Measurements from ENCODE around the gene KAT6B. TPM values are rescaled to one million over a fixed set of nuclear protein-coding genes. Genes with fewer than 3 reads are reported as not detected.

KAT6B gene
- total RNA-seq, 5 donors from 2014 or later (not counting 1 experiment from before 2014, with no cell fraction given) = 46.2 to 94.4 (median 52.4) TPM

DNA sequence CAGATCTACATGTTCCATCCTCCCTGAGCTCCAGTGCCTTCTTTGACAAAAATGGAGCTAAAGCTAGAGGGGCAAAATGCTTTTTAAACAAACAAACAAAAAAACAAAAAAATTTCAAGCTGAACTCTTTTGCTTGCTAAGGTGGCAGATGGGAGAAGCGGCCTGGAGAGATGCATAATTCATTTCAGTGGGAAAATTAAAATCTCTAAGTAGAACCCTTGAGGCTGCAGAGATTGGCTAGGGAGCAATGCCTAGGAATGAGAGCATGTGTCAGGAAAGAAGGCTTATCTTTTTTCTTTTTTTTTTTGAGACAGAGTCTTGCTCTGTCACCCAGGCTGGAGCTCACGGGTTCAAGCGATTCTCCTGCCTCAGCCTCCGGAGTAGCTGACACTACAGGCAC is 238.7 kb downstream of the KAT6B start:
- no peaks in the 10 kb centered on the region for H3K9me3 Mint-ChIP-seq
- H3K4me3 Mint-ChIP-seq = no peak overlapping the region
- H3K36me3 Mint-ChIP-seq = no peaks in the 10 kb centered on the region
- Histone ChIP-seq H3K4me3 (ENCODE audit: control insufficient read depth in 1 of 2, extremely low read depth in 1 of 2, low read length in 1 of 2) (no peak overlapping the region), H3K4me1 (ENCODE audit: control insufficient read depth in 1 of 2, extremely low read depth in 1 of 2, insufficient read depth in 2 of 2, low read length in 2 of 2) (no peaks in the 10 kb centered on the region), H3K27ac (ENCODE audit: low read length) (no peak overlapping the region), H3K9me3 (no peaks in the 10 kb centered on the region), H3K36me3 (ENCODE audit: control insufficient read depth in 2 of 2, extremely low read depth in 1 of 2, insufficient read depth in 1 of 2, low read length in 1 of 2) (no peaks in the 10 kb centered on the region), H3K27me3 (replicated peaks in 1 of 2; ENCODE audit: control insufficient read depth in 2 of 2, extremely low read depth in 1 of 2, insufficient read depth in 2 of 2, low read length in 1 of 2) (peaks cover 0 to 2% of the 10 kb centered on the region in 2 experiments)
- no peak overlapping the region for H3K27ac Mint-ChIP-seq
- POLR2A ChIA-PET = no interaction called here
- ATAC-seq (replicated peaks in 1 of 4) = no peak
- DNase-seq = no peak
- 100% methylated on average over 1 of the region's 4 CpGs for WGBS (ENCODE audit: insufficient coverage)
- no peaks in the 10 kb centered on the region for H3K27me3 Mint-ChIP-seq
- CTCF ChIA-PET = interaction anchor here in 1 of 2 donors (0.6 kb wide), 1 partner anchor 332 kb away, joined by 3 read pairs; no protein-coding TSS in a partner anchor
- H3K4me1 Mint-ChIP-seq = no peaks in the 10 kb centered on the region

DNA sequence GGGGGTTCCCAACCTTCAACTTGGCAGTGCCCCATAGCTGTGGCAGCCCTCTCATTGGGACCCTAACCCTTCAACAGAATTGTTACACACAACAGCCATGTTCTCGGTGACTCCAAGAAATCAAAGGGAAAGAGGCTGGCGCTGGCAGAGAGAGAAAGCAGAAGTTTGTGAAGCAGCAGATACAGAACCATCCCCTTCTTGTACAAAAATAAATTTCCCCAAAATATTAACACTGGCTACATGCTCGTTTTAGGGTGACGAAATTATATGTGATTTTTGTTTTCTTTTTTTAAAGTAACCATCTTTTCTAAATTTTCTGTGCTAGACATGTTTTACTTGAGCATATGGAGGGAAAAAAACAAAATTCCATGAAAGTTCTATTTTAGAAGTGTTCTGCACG is 239.9 kb downstream of the KAT6B start:
- Mint-ChIP-seq H3K27ac (no peak overlapping the region), H3K36me3 (no peaks in the 10 kb centered on the region), H3K4me3 (no peak overlapping the region), H3K27me3 (no peaks in the 10 kb centered on the region), H3K9me3 (no peaks in the 10 kb centered on the region), H3K4me1 (no peaks in the 10 kb centered on the region)
- no peak overlapping the region for H3K27ac ChIP-seq (ENCODE audit: low read length)
- ATAC-seq (replicated peaks in 1 of 4) = no peak
- no peaks in the 10 kb centered on the region for H3K4me1 ChIP-seq (ENCODE audit: control insufficient read depth in 1 of 2, extremely low read depth in 1 of 2, insufficient read depth in 2 of 2, low read length in 2 of 2)
- H3K9me3 ChIP-seq = no peaks in the 10 kb centered on the region
- ChIA-PET POLR2A (no interaction called here), CTCF (no interaction called here)
- H3K36me3 ChIP-seq (ENCODE audit: control insufficient read depth in 2 of 2, extremely low read depth in 1 of 2, insufficient read depth in 1 of 2, low read length in 1 of 2) = no peaks in the 10 kb centered on the region
- 100% methylated on average over 1 of the region's 5 CpGs for WGBS (ENCODE audit: insufficient coverage)
- H3K4me3 ChIP-seq (ENCODE audit: control insufficient read depth in 1 of 2, extremely low read depth in 1 of 2, low read length in 1 of 2) = no peak overlapping the region
- H3K27me3 ChIP-seq (replicated peaks in 1 of 2; ENCODE audit: control insufficient read depth in 2 of 2, extremely low read depth in 1 of 2, insufficient read depth in 2 of 2, low read length in 1 of 2) = peaks cover 0 to 4% of the 10 kb centered on the region in 2 experiments
- no peak for DNase-seq

DNA sequence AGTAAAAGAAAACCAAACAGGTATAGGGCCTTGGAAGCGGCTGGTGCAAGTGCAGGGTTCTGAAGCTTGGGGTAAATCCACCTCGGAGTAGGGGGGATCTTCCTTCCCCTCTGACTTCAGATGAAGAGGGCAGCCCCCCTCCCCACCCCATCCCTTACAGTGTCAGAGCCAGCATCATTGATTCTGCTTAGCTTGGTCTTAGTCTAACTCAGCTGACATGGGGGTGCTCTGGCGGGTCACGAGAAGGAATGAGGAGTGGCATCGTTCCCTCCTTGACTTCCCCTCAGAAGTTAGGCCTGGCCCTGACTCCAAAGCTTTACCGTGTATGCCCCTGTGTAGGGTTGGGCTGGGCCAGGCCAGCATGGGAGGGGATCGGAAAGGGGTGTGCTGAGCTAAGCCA is 240.9 kb downstream of the KAT6B start:
- ChIA-PET CTCF (no interaction called here), POLR2A (no interaction called here)
- no peak overlapping the region for H3K4me3 Mint-ChIP-seq
- Histone ChIP-seq H3K4me3 (ENCODE audit: control insufficient read depth in 1 of 2, extremely low read depth in 1 of 2, low read length in 1 of 2) (no peak overlapping the region), H3K4me1 (ENCODE audit: control insufficient read depth in 1 of 2, extremely low read depth in 1 of 2, insufficient read depth in 2 of 2, low read length in 2 of 2) (no peaks in the 10 kb centered on the region), H3K27me3 (replicated peaks in 1 of 2; ENCODE audit: control insufficient read depth in 2 of 2, extremely low read depth in 1 of 2, insufficient read depth in 2 of 2, low read length in 1 of 2) (peaks cover 0 to 6% of the 10 kb centered on the region in 2 experiments), H3K27ac (ENCODE audit: low read length) (no peak overlapping the region), H3K36me3 (ENCODE audit: control insufficient read depth in 2 of 2, extremely low read depth in 1 of 2, insufficient read depth in 1 of 2, low read length in 1 of 2) (no peaks in the 10 kb centered on the region), H3K9me3 (no peaks in the 10 kb centered on the region)
- no peak overlapping the region for H3K27ac Mint-ChIP-seq
- H3K4me1 Mint-ChIP-seq = no peaks in the 10 kb centered on the region
- DNase-seq = no peak
- no peaks in the 10 kb centered on the region for H3K9me3 Mint-ChIP-seq
- WGBS (ENCODE audit: insufficient coverage) = no CpG with 5 or more reads among the region's 7 CpGs
- no peaks in the 10 kb centered on the region for H3K36me3 Mint-ChIP-seq
- no peak for ATAC-seq (replicated peaks in 1 of 4)
- H3K27me3 Mint-ChIP-seq = no peaks in the 10 kb centered on the region

DNA sequence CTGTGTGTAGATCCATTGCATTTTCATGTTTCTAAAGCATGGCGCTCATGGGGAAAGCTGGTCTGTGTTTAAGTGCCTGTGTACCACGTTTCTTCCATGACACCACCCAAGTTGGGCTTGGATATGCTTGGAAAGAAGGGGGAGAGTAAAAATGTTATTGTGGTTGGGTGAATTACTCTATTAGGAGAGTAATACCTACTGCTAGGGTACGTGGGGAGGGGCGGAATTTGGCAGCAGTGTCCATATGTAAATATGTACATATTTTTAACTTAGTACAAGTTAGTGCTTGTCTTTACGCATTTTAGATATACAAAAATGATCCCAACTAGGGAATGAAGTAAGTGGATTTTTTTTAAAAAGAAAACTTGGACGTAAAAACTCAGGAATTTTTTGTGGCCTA is 242.1 kb downstream of the KAT6B start:
- Histone ChIP-seq H3K36me3 (ENCODE audit: control insufficient read depth in 2 of 2, extremely low read depth in 1 of 2, insufficient read depth in 1 of 2, low read length in 1 of 2) (no peaks in the 10 kb centered on the region), H3K4me3 (ENCODE audit: control insufficient read depth in 1 of 2, extremely low read depth in 1 of 2, low read length in 1 of 2) (no peak overlapping the region), H3K27ac (ENCODE audit: low read length) (no peak overlapping the region), H3K9me3 (no peaks in the 10 kb centered on the region), H3K27me3 (replicated peaks in 1 of 2; ENCODE audit: control insufficient read depth in 2 of 2, extremely low read depth in 1 of 2, insufficient read depth in 2 of 2, low read length in 1 of 2) (peaks cover 0 to 6% of the 10 kb centered on the region in 2 experiments), H3K4me1 (ENCODE audit: control insufficient read depth in 1 of 2, extremely low read depth in 1 of 2, insufficient read depth in 2 of 2, low read length in 2 of 2) (no peaks in the 10 kb centered on the region)
- CTCF ChIA-PET = interaction anchor here in 1 of 2 donors (0.5 kb wide), 1 partner anchor 49 kb away, joined by 5 read pairs; no protein-coding TSS in a partner anchor
- WGBS (ENCODE audit: insufficient coverage) = 83% methylated on average over 1 of the region's 6 CpGs
- ATAC-seq (replicated peaks in 1 of 4) (no peak), DNase-seq (no peak)
- H3K4me3 Mint-ChIP-seq = no peak overlapping the region
- H3K4me1 Mint-ChIP-seq = no peaks in the 10 kb centered on the region
- no peaks in the 10 kb centered on the region for H3K36me3 Mint-ChIP-seq
- POLR2A ChIA-PET = no interaction called here
- H3K27me3 Mint-ChIP-seq = no peaks in the 10 kb centered on the region
- no peak overlapping the region for H3K27ac Mint-ChIP-seq
- no peaks in the 10 kb centered on the region for H3K9me3 Mint-ChIP-seq

DNA sequence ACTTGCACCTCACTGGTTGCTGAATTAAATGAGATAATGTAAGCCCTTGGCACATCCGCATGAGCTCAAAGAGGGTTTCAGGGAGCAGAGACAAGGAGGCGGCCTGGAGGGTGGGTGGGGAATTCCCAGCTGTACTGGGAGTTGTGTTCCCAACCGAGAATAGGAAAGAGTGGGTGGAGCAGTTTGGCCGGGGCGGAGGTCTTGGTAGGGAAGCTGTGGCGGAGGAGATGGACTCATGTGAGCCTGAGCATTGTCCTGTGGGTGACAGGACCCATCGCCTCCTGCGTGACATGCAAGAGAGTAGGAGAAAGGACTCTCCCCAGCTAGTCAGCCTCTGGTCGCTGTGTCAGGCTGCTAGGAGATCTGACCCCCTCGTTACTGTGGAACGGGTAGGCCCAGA is 244.1 kb downstream of the KAT6B start:
- Mint-ChIP-seq H3K27ac (no peak overlapping the region), H3K36me3 (no peaks in the 10 kb centered on the region), H3K9me3 (no peaks in the 10 kb centered on the region), H3K4me1 (peaks cover 0 to 8% (median 8%) of the 10 kb centered on the region in 3 donors), H3K27me3 (no peaks in the 10 kb centered on the region), H3K4me3 (no peak overlapping the region)
- 71% methylated on average over 9 of the region's 11 CpGs for WGBS (ENCODE audit: insufficient coverage)
- Histone ChIP-seq H3K27ac (ENCODE audit: low read length) (no peak overlapping the region), H3K27me3 (replicated peaks in 1 of 2; ENCODE audit: control insufficient read depth in 2 of 2, extremely low read depth in 1 of 2, insufficient read depth in 2 of 2, low read length in 1 of 2) (peaks cover 0 to 6% of the 10 kb centered on the region in 2 experiments), H3K36me3 (ENCODE audit: control insufficient read depth in 2 of 2, extremely low read depth in 1 of 2, insufficient read depth in 1 of 2, low read length in 1 of 2) (no peaks in the 10 kb centered on the region), H3K4me1 (ENCODE audit: control insufficient read depth in 1 of 2, extremely low read depth in 1 of 2, insufficient read depth in 2 of 2, low read length in 2 of 2) (peaks cover 0 to 3% of the 10 kb centered on the region in 2 experiments), H3K9me3 (no peaks in the 10 kb centered on the region), H3K4me3 (ENCODE audit: control insufficient read depth in 1 of 2, extremely low read depth in 1 of 2, low read length in 1 of 2) (no peak overlapping the region)
- CTCF ChIA-PET = no interaction called here
- ATAC-seq (replicated peaks in 1 of 4) = no peak
- POLR2A ChIA-PET = no interaction called here
- DNase-seq = no peak

DNA sequence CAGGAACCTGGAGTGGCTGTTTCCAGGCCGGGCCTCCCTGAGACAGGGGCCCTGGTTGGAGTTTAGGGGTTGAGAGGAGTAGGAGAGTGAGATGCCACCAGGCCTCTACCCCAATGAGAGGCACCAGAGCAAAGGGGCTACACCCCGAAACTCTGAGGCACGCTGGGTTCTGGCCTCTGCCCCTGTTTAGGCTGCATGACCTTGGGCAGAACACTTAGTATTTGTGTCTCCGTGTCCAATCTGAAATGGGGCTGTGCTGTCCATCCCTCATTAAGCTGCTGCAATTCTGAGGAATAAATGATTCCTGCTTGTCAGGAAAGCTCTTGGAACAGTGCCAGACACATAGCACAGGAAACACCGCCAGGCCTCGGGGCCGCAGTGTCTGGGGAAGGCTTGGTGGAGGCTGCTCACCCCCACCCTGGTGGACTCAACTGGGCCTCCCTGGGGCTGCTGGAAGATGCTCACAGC is 244.6 kb downstream of the KAT6B start:
- Mint-ChIP-seq H3K27me3 (no peaks in the 10 kb centered on the region), H3K4me1 (peaks cover 0 to 8% (median 8%) of the 10 kb centered on the region in 3 donors), H3K4me3 (no peak overlapping the region), H3K9me3 (no peaks in the 10 kb centered on the region), H3K27ac (no peak overlapping the region), H3K36me3 (no peaks in the 10 kb centered on the region)
- no peaks in the 10 kb centered on the region for H3K36me3 ChIP-seq (ENCODE audit: control insufficient read depth in 2 of 2, extremely low read depth in 1 of 2, insufficient read depth in 1 of 2, low read length in 1 of 2)
- no peak for DNase-seq
- no peak for ATAC-seq (replicated peaks in 1 of 4)
- CTCF ChIA-PET = no interaction called here
- 86% methylated on average over 4 of the region's 7 CpGs for WGBS (ENCODE audit: insufficient coverage)
- H3K4me3 ChIP-seq (ENCODE audit: control insufficient read depth in 1 of 2, extremely low read depth in 1 of 2, low read length in 1 of 2) = no peak overlapping the region
- peaks cover 0 to 3% of the 10 kb centered on the region in 2 experiments for H3K4me1 ChIP-seq (ENCODE audit: control insufficient read depth in 1 of 2, extremely low read depth in 1 of 2, insufficient read depth in 2 of 2, low read length in 2 of 2)
- no peak overlapping the region for H3K27ac ChIP-seq (ENCODE audit: low read length)
- H3K27me3 ChIP-seq (replicated peaks in 1 of 2; ENCODE audit: control insufficient read depth in 2 of 2, extremely low read depth in 1 of 2, insufficient read depth in 2 of 2, low read length in 1 of 2) = peaks cover 0 to 6% of the 10 kb centered on the region in 2 experiments
- POLR2A ChIA-PET = no interaction called here
- no peaks in the 10 kb centered on the region for H3K9me3 ChIP-seq

DNA sequence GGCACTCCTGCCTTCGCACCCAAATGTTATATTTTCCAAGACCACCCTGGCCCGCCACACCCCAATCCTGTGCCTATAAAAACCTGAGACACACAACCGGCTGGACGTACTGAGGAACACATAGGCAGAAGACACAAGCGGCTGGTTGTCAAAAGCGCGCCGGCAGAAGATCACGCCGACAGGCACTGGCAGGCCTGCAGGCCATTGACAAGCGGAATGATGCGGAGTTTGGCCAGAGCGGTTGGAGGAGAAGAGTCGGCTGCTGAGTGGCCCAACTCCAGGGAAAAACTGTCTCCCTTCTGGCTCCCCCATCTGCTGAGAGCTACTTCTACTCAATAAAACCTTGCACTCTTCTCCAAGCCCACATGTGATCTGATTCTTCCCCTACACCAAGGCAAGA is 245.4 kb downstream of the KAT6B start:
- Histone ChIP-seq H3K4me1 (ENCODE audit: control insufficient read depth in 1 of 2, extremely low read depth in 1 of 2, insufficient read depth in 2 of 2, low read length in 2 of 2) (peaks cover 0 to 3% of the 10 kb centered on the region in 2 experiments), H3K27me3 (replicated peaks in 1 of 2; ENCODE audit: control insufficient read depth in 2 of 2, extremely low read depth in 1 of 2, insufficient read depth in 2 of 2, low read length in 1 of 2) (peaks cover 0 to 6% of the 10 kb centered on the region in 2 experiments), H3K27ac (ENCODE audit: low read length) (no peak overlapping the region), H3K9me3 (no peaks in the 10 kb centered on the region), H3K36me3 (ENCODE audit: control insufficient read depth in 2 of 2, extremely low read depth in 1 of 2, insufficient read depth in 1 of 2, low read length in 1 of 2) (no peaks in the 10 kb centered on the region), H3K4me3 (ENCODE audit: control insufficient read depth in 1 of 2, extremely low read depth in 1 of 2, low read length in 1 of 2) (no peak overlapping the region)
- Mint-ChIP-seq H3K36me3 (no peaks in the 10 kb centered on the region), H3K4me1 (peaks cover 0 to 8% (median 8%) of the 10 kb centered on the region in 3 donors), H3K4me3 (no peak overlapping the region), H3K27me3 (no peaks in the 10 kb centered on the region), H3K9me3 (no peaks in the 10 kb centered on the region), H3K27ac (no peak overlapping the region)
- DNase-seq (no peak), ATAC-seq (replicated peaks in 1 of 4) (no peak)
- 98% methylated on average over 11 of the region's 14 CpGs for WGBS (ENCODE audit: insufficient coverage)
- CTCF ChIA-PET = no interaction called here
- POLR2A ChIA-PET = no interaction called here

Data from T-cell (primary cell).